ENCODE measurements around the gene REPIN1. TPM values are rescaled to one million over a fixed set of nuclear protein-coding genes. Genes with fewer than 3 reads are reported as not detected.
A peak's percentile ranks its signal among the peaks of the same experiment; 100 is the strongest.

The REPIN1 gene
- total RNA-seq, 1 donor from 2014 or later: 146 TPM

GRCh38 chr7:150340024-150340749 lies 28.4 kb upstream of the REPIN1 start:
- Mint-ChIP-seq H3K27ac (ENCODE audit: unreplicated experiment) (no peak overlapping the region), H3K27me3 (ENCODE audit: unreplicated experiment) (peaks cover 28% of the 10 kb centered on the region), H3K4me3 (ENCODE audit: unreplicated experiment) (no peak overlapping the region), H3K9me3 (ENCODE audit: unreplicated experiment) (peaks cover 2% of the 10 kb centered on the region), H3K4me1 (ENCODE audit: low read depth, unreplicated experiment) (peaks cover 17% of the 10 kb centered on the region), H3K36me3 (ENCODE audit: unreplicated experiment) (peaks cover 5% of the 10 kb centered on the region)
- TF ChIP-seq, protein P1, sequence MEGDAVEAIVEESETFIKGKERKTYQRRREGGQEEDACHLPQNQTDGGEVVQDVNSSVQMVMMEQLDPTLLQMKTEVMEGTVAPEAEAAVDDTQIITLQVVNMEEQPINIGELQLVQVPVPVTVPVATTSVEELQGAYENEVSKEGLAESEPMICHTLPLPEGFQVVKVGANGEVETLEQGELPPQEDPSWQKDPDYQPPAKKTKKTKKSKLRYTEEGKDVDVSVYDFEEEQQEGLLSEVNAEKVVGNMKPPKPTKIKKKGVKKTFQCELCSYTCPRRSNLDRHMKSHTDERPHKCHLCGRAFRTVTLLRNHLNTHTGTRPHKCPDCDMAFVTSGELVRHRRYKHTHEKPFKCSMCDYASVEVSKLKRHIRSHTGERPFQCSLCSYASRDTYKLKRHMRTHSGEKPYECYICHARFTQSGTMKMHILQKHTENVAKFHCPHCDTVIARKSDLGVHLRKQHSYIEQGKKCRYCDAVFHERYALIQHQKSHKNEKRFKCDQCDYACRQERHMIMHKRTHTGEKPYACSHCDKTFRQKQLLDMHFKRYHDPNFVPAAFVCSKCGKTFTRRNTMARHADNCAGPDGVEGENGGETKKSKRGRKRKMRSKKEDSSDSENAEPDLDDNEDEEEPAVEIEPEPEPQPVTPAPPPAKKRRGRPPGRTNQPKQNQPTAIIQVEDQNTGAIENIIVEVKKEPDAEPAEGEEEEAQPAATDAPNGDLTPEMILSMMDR (IDR thresholded peaks at IDR 0.05; ENCODE audit: partially characterized antibody, unreplicated experiment): no peak
- DNase-seq: no peak

- Mint-ChIP-seq H3K4me3 (ENCODE audit: unreplicated experiment) (no peak overlapping the region), H3K27me3 (ENCODE audit: unreplicated experiment) (peaks cover 28% of the 10 kb centered on the region), H3K4me1 (ENCODE audit: low read depth, unreplicated experiment) (peaks cover 15% of the 10 kb centered on the region)
Observed at GRCh38 chr7:150340875-150341262, 27.8 kb upstream of the REPIN1 start.

GRCh38 chr7:150341263-150342120 lies 27.1 kb upstream of the REPIN1 start, which contains the start of gene RARRES2:
RARRES2 (minus strand) TSS chr7:150341629; CDS start chr7:150340609, 1,020 bp downstream.
- TF ChIP-seq, protein P1 (IDR thresholded peaks at IDR 0.05; ENCODE audit: partially characterized antibody, unreplicated experiment): no peak
- Mint-ChIP-seq H3K4me3 (ENCODE audit: unreplicated experiment) (peak within 1 kb of the TSS; percentile 79), H3K4me1 (ENCODE audit: low read depth, unreplicated experiment) (peaks cover 9% of the 10 kb centered on the region), H3K9me3 (ENCODE audit: unreplicated experiment) (peaks cover 2% of the 10 kb centered on the region), H3K27ac (ENCODE audit: unreplicated experiment) (no peak within 1 kb of the TSS), H3K36me3 (ENCODE audit: unreplicated experiment) (peaks cover 5% of the 10 kb centered on the region), H3K27me3 (ENCODE audit: unreplicated experiment) (peaks cover 23% of the 10 kb centered on the region)
- DNase-seq: peak; percentile 63

More at GRCh38 chr7:150340875-150341262, 27.8 kb upstream of the REPIN1 start:
- TF ChIP-seq, protein P1 (IDR thresholded peaks at IDR 0.05; ENCODE audit: partially characterized antibody, unreplicated experiment): no peak
- H3K36me3 Mint-ChIP-seq (ENCODE audit: unreplicated experiment): peaks cover 5% of the 10 kb centered on the region
- H3K27ac Mint-ChIP-seq (ENCODE audit: unreplicated experiment): no peak overlapping the region
- no peak for DNase-seq
- peaks cover 2% of the 10 kb centered on the region for H3K9me3 Mint-ChIP-seq (ENCODE audit: unreplicated experiment)

GRCh38 chr7:150342121-150342408 lies 26.6 kb upstream of the REPIN1 start:
- TF ChIP-seq, protein P1 (IDR thresholded peaks at IDR 0.05; ENCODE audit: partially characterized antibody, unreplicated experiment): no peak
- Mint-ChIP-seq H3K27ac (ENCODE audit: unreplicated experiment) (no peak overlapping the region), H3K9me3 (ENCODE audit: unreplicated experiment) (peaks cover 3% of the 10 kb centered on the region), H3K36me3 (ENCODE audit: unreplicated experiment) (peaks cover 5% of the 10 kb centered on the region), H3K4me1 (ENCODE audit: low read depth, unreplicated experiment) (peaks cover 8% of the 10 kb centered on the region), H3K4me3 (ENCODE audit: unreplicated experiment) (peak overlapping the region; percentile 13), H3K27me3 (ENCODE audit: unreplicated experiment) (peaks cover 23% of the 10 kb centered on the region)
- no peak for DNase-seq

Measured in glutamatergic neuron (in vitro differentiated cells).